22Rv1 (cell line): ENCODE measurements around the gene RAB31.

Experiments
- H3K27ac ChIP-seq: fragments of 450-650 bp; 2 replicates; pipeline ENCODE4 v1.5.1; 2017
- ZFX ChIP-seq: fragments of 450-650 bp; IDR thresholded peaks from 2 replicates; pipeline ENCODE4 v1.6.1; 2017; ENCODE audit warnings: antibody characterized with exemption, borderline replicate concordance
- TF ChIP-seq, protein P1 (sequence below): fragments of 450-650 bp; IDR thresholded peaks from 2 replicates; pipeline ENCODE4 v1.5.1; 2017; ENCODE audit warnings: mild to moderate bottlenecking

Gene RAB31

DNA sequence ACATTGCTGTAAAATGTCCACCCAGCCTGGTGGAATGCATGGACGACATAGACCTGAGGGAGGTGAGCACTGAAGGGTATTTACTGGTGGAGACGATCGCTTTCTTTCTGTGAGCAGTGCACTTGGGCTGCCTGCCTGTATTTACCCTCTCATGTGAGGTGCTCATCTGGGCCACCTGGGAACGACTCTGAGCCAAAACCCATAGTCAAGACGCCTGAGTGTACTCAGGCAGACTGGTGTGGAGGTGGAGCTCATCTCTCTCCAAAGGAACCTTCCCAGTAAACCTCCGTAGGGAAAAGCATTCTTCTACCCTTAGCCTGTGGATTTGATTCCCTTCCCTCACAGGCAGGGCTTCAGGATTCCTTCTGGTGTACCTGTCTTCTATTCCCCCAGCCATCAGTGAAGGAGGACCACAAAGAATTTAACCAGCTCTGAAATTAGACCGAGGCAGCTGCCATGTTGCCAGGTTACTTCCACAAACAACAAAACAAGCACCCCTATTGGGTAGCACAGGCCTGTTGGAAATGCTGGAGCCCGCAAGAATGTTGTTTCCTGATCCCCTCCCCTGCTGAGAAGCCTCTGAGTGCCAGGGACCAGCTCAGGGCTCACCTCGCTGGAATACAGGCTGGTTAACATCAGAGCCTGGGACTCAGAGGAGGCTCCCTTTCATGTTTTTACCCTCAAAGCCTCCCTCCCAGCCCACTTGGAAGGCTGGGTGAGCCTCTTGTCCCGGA lies 130.2 kb downstream of the RAB31 start:
- TF ChIP-seq ZFX = no peak
- TF ChIP-seq, protein P1, sequence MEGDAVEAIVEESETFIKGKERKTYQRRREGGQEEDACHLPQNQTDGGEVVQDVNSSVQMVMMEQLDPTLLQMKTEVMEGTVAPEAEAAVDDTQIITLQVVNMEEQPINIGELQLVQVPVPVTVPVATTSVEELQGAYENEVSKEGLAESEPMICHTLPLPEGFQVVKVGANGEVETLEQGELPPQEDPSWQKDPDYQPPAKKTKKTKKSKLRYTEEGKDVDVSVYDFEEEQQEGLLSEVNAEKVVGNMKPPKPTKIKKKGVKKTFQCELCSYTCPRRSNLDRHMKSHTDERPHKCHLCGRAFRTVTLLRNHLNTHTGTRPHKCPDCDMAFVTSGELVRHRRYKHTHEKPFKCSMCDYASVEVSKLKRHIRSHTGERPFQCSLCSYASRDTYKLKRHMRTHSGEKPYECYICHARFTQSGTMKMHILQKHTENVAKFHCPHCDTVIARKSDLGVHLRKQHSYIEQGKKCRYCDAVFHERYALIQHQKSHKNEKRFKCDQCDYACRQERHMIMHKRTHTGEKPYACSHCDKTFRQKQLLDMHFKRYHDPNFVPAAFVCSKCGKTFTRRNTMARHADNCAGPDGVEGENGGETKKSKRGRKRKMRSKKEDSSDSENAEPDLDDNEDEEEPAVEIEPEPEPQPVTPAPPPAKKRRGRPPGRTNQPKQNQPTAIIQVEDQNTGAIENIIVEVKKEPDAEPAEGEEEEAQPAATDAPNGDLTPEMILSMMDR = no peak
- no peak overlapping the region for H3K27ac ChIP-seq

DNA sequence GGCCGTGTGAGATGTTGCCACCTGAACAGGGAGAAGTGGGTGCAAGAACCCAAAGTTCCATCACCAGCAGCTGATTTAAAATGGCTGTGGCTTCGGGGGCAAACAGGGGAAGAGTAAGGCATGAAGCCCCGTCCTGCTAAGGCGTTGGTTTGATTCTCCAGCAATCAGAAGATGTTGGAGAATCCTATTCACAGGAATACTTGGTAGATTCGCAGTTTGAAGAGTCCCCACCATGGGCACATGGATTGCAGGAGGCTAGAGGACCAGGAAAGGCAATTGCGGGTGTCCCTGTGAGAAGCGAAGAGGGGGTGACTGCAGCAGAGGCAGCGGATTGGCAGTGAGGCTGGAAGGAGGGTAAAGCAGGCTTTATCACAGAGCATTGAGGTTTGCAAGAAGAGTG lies 131.1 kb downstream of the RAB31 start:
- no peak overlapping the region for H3K27ac ChIP-seq
- TF ChIP-seq, protein P1 = no peak
- TF ChIP-seq ZFX = no peak

DNA sequence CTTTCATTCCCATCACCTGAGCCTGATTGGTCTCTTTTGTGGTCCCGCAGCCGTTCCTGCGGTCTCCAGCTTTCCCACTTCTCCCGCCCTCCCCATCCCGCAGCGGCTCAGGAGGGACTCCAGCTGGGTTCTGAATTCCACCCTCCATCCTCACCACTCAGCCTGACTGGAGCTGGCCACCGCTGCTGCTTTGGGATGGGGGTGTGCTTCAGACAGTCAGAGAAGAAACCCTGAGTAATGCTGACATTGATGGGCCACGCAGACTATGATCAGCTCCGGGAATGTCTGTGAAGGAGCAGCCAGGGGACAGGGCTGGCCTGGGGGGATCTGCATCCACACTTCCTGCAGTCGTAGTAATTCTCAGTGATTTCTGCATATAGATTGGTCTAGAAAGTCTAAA lies 131.8 kb downstream of the RAB31 start:
- no peak overlapping the region for H3K27ac ChIP-seq

DNA sequence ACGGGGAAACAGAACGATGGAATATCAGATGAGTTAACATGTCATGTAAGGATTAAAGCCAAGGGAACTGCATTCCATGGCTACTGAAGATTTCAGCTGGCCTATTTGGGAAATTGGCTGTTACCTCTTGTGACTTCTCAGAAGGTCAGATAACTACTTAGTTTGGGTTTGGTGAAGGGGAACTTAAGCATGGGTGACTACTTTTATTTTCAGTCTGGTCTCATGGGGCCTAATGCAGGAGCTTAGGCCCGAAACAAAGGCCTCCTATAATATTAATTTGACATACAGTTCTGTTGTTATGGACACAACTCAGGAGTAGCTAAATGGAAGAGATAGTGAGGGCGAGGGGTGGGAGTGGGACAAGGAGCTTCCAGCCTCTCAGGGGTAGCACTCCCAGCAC lies 133.7 kb downstream of the RAB31 start:
- no peak for TF ChIP-seq ZFX
- H3K27ac ChIP-seq = no peak overlapping the region

More for the DNA sequence above, 131.8 kb downstream of the RAB31 start:
- TF ChIP-seq ZFX = no peak
- TF ChIP-seq, protein P1 = no peak

DNA sequence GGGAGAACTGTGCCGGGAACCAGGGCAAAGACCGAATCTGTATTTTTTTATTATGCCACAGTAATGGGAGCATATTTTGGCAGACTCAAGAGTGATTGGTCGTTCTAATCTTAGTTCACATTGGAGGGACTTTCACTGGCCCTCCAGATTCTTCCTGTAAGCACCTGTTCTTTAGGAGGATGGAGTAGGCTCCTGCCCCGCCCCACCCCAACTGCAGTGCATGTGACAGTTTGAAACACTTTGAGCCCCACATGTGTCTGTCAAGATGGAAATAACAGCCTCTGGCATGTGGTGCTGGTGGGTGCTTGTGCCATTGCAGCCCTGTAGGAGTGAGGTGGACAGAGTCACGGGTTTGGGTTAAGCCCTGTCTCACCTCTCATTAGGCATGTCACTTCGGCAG lies 134.3 kb downstream of the RAB31 start:
- TF ChIP-seq ZFX = no peak
- TF ChIP-seq, protein P1 = no peak

DNA sequence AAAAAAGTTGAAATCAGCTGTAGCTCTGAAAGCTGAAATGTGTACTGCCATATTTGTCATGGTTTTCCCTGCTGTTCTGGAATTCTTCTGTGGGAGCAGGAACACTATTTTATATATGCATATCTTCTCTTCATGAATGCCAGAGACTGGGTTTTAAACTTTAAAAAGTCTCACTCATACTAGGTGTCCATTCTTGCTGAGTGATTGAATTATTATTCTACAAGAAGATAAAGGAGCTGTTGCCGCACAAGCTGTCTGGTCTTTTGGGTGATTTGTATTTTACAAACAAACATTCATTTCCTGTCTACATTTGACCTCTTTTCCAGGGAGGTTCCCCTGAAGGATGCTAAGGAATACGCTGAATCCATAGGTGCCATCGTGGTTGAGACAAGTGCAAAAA lies 137.2 kb downstream of the RAB31 start:
- H3K27ac ChIP-seq = no peak overlapping the region
- no peak for TF ChIP-seq ZFX
- TF ChIP-seq, protein P1 = no peak

More for the DNA sequence above, 134.3 kb downstream of the RAB31 start:
- H3K27ac ChIP-seq = no peak overlapping the region

DNA sequence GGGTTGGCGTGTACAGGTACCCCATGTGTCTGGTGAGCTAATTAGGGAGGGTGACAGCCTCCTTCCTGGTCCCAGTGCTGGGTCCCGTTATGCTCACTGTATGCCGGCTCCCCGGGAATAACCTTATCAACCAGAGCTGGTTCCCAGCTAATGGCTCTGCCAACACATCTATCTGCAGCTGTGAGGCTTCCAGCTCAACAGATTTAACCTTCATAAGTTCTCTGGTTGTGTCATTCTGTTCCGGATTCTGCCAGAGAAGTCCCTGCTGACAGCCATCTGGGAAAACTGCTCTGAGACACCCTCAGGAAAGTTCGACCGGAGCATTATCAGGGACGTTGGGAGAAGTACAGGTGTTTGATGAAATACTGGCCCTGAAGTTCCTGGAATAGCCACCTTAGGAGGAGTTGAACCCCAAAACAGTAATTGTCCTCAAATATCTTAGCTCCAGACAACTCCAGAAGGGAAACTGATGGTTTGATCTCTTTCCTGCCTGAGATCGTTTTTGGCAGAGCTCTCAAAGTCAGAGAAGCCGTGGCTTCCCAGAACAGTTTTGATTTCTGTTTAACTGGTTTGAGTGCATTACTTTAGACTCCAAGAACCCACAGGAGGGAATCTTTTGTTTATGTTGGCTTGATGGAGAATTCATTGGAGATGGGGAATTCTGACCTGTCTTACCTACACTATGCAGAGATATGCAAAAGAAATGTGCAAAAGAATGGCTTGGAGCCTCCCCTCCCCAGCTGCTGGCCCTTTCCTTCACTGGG lies 138.2 kb downstream of the RAB31 start:
- no peak for TF ChIP-seq ZFX
- TF ChIP-seq, protein P1 = no peak

More for the DNA sequence above, 138.2 kb downstream of the RAB31 start:
- no peak overlapping the region for H3K27ac ChIP-seq
